ENCODE measurements around the gene CMIP. TPM values are rescaled to one million over a fixed set of nuclear protein-coding genes. Genes with fewer than 3 reads are reported as not detected.

Gene CMIP
- total and polyA plus RNA-seq, 7 donors: 11.0 to 60.3 (median 20.4) TPM

DNA sequence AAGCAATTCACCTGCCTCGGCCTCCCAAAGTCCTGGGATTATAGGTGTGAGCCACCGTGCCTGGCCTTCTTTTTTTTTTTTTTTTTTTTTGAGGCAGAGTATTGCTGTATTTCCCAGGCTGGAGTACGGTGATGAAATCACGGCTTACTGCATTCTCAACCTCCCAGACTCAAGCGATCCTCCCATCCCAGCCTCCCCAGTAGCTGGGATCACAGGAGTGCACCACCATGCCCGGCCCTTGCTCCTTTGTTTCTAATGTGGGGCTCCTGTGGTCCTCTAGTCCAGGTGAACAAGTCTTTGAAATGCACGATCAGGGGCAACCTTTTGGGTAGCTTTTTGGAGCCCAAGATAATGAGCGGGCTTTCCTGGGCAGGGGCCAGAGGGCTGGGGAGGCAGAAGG lies 23.2 kb downstream of the CMIP start:
- Histone ChIP-seq H3K4me1 (peaks cover 0 to 37% (median 9%) of the 10 kb centered on the region in 4 donors), H3K36me3 (no peaks in the 10 kb centered on the region), H3K4me3 (no peak overlapping the region), H3K9me3 (no peaks in the 10 kb centered on the region), H3K27me3 (no peaks in the 10 kb centered on the region), H3K27ac (no peak overlapping the region)
- no peak for DNase-seq
- 94 to 95% methylated on average over 8 of the region's 8 CpGs for WGBS, 2 donors
- intact Hi-C loops (cut with DNase I): no loop called here
- TF ChIP-seq, protein P1, sequence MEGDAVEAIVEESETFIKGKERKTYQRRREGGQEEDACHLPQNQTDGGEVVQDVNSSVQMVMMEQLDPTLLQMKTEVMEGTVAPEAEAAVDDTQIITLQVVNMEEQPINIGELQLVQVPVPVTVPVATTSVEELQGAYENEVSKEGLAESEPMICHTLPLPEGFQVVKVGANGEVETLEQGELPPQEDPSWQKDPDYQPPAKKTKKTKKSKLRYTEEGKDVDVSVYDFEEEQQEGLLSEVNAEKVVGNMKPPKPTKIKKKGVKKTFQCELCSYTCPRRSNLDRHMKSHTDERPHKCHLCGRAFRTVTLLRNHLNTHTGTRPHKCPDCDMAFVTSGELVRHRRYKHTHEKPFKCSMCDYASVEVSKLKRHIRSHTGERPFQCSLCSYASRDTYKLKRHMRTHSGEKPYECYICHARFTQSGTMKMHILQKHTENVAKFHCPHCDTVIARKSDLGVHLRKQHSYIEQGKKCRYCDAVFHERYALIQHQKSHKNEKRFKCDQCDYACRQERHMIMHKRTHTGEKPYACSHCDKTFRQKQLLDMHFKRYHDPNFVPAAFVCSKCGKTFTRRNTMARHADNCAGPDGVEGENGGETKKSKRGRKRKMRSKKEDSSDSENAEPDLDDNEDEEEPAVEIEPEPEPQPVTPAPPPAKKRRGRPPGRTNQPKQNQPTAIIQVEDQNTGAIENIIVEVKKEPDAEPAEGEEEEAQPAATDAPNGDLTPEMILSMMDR (IDR thresholded peaks at IDR 0.05): no peak
- no peak for TF ChIP-seq POLR2AphosphoS5 (IDR thresholded peaks at IDR 0.05)
- TF ChIP-seq EP300 (IDR thresholded peaks at IDR 0.05): no peak

- Histone ChIP-seq H3K9me3 (no peaks in the 10 kb centered on the region), H3K4me3 (no peak overlapping the region), H3K4me1 (peaks cover 0 to 43% (median 12%) of the 10 kb centered on the region in 4 donors), H3K36me3 (no peaks in the 10 kb centered on the region), H3K27me3 (no peaks in the 10 kb centered on the region), H3K27ac (no peak overlapping the region)
- WGBS, 2 donors: 96 to 98% methylated on average over 19 of the region's 19 CpGs
- no peak for DNase-seq
- intact Hi-C loops (cut with DNase I): no loop called here
- TF ChIP-seq POLR2A (IDR thresholded peaks at IDR 0.05) (no peak), POLR2AphosphoS5 (IDR thresholded peaks at IDR 0.05) (no peak), EP300 (IDR thresholded peaks at IDR 0.05) (no peak)
- TF ChIP-seq, protein P1 (IDR thresholded peaks at IDR 0.05): no peak
Measured at GRCh38 chr16:81468269-81468902, 23.8 kb downstream of the CMIP start.

DNA sequence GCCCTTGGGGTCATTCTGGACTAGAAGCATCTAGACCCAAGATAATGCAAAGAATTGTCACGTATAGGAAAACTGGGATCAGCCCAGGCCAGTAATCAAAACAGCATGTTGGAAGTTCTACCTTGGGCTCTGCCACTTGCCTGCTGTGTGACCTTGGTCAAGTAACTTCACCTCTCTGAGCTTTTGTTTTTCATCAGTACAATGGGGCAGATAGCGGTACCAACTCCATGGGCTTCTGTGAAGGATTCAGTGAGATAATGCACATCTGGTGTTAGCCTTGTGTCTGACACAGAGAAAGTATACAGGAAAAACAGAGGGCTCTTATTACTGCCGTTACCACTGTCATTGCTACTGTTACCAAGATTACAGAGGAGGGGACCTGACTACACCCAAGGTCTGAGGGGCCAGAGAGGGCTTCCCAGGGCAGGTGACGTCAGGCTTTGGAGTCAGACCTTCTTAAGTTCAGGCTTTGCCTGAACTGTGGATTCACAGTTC lies 24.6 kb downstream of the CMIP start:
- intact Hi-C loops (cut with DNase I): no loop called here
- no peak overlapping the region for H3K4me3 ChIP-seq
- H3K27me3 ChIP-seq: no peaks in the 10 kb centered on the region
- DNase-seq: no peak
- no peaks in the 10 kb centered on the region for H3K9me3 ChIP-seq
- peaks cover 0 to 52% (median 19%) of the 10 kb centered on the region in 4 donors for H3K4me1 ChIP-seq
- WGBS, 2 donors: 79 to 87% methylated on average over 4 of the region's 4 CpGs
- H3K27ac ChIP-seq: peak overlapping the region in 3 of 4 donors; percentile 15 to 23 (median 18)
- no peaks in the 10 kb centered on the region for H3K36me3 ChIP-seq
- TF ChIP-seq POLR2AphosphoS5 (IDR thresholded peaks at IDR 0.05) (no peak), EP300 (IDR thresholded peaks at IDR 0.05) (no peak), POLR2A (IDR thresholded peaks at IDR 0.05) (no peak)
- TF ChIP-seq, protein P1 (IDR thresholded peaks at IDR 0.05): no peak

DNA sequence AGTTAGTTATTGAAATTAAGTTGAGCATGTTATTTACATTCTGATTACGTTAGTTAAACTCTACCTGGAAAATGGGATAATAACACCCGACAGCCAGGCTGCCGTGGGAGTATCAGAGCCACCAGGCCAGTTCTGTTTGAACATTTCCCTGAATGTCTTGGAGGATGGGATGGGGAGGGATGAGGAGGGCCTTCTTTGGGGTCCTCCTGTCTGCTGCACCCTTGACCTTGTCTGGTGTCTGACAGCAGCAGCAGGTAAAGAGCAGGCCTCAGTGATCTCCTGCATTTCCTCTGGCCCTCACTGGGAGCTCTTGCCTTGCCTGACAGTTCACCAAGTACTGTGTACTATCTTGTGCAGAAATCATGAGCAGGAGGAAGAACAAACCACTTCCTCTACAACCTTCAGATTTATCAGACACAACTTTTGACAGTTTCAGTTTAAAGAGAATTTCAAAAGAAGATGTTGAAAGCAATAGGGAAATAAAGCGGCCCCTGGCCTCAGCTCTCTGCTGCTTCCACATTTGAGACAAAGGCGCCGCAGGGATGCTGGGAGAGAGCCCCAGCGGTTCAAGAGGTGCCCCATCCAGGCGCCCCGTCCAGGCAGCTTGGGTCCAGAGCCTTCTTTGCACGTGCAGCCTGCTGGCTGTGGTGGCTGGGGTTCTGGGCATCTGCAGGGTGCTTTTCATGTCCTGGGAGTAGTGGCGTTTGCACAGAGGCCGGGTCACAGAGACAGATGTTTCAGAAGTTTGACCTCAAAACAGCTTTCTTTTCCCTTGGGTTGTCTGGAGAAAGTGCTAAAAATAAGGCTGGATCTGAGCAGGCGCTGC lies 25.3 kb downstream of the CMIP start:
- 50 to 72% methylated on average over 13 of the region's 13 CpGs for WGBS, 2 donors
- TF ChIP-seq POLR2AphosphoS5 (IDR thresholded peaks at IDR 0.05): no peak
- no peak for TF ChIP-seq EP300 (IDR thresholded peaks at IDR 0.05)
- TF ChIP-seq POLR2A (IDR thresholded peaks at IDR 0.05): no peak
- TF ChIP-seq, protein P1 (IDR thresholded peaks at IDR 0.05): no peak
- DNase-seq: no peak
- H3K4me3 ChIP-seq: no peak overlapping the region
- H3K27ac ChIP-seq: peak overlapping the region; percentile 18 to 32 (median 22)
- H3K9me3 ChIP-seq: no peaks in the 10 kb centered on the region
- H3K4me1 ChIP-seq: peaks cover 0 to 58% (median 23%) of the 10 kb centered on the region in 4 donors
- no peaks in the 10 kb centered on the region for H3K36me3 ChIP-seq
- intact Hi-C loops (cut with DNase I): no loop called here
- no peaks in the 10 kb centered on the region for H3K27me3 ChIP-seq

Measured in sigmoid colon (tissue), 7 donors.